K562 (cell line): ENCODE results near the gene RACK1. TPM values are rescaled to one million over a fixed set of nuclear protein-coding genes. Genes with fewer than 3 reads are reported as not detected.

Source experiments
- ARNT ChIP-seq, 2 experiments: fragments of 450-650 bp; IDR thresholded peaks; 2 replicates each; pipeline ENCODE4 v1.6.1; 2016; ENCODE audit warnings: mild to moderate bottlenecking in 1 of 2
- BCL6 ChIP-seq: fragments of 250-450 bp; sonication (Bioruptor Pico); IDR thresholded peaks from 2 replicates; pipeline ENCODE4 v1.4.0; 2020
- CCNT2 ChIP-seq: IDR thresholded peaks from 2 replicates; pipeline ENCODE4 v1.6.1; 2011; ENCODE audit warnings: borderline replicate concordance, low read depth, mild to moderate bottlenecking, moderate library complexity, mixed read lengths, low read length; ENCODE audit not compliant: insufficient read length; ENCODE audit errors: extremely low read depth
- ELF1 ChIP-seq: fragments of 200-800 bp; sonication (Bioruptor generic); IDR thresholded peaks from 2 replicates; pipeline ENCODE4 v1.6.1; 2016; ENCODE audit warnings: missing genetic modification characterization, missing compliant biosample characterization
- ERF ChIP-seq: fragments of 450-650 bp; formaldehyde crosslinking; IDR thresholded peaks from 2 replicates; pipeline ENCODE4 v1.4.0; 2020; ENCODE audit warnings: mild to moderate bottlenecking, mixed read lengths
- IRF2 ChIP-seq: sonication (generic); formaldehyde crosslinking; IDR thresholded peaks from 2 replicates; pipeline ENCODE4 v1.8.1; 2022; ENCODE audit warnings: mild to moderate bottlenecking, missing genetic modification reagents
- JUND ChIP-seq, 2 experiments: IDR thresholded peaks; 2 replicates in 1 of 2; 3 replicates in 1 of 2; pipeline ENCODE4 v1.6.1; 2011; ENCODE audit warnings: borderline replicate concordance in 2 of 2, low read depth in 2 of 2, low read length in 2 of 2, improper control_type of control experiment in 1 of 2, missing biosample characterization in 1 of 2, missing genetic modification characterization in 1 of 2, missing genetic modification reagents in 1 of 2
- LARP7 ChIP-seq: fragments of 450-650 bp; IDR thresholded peaks from 2 replicates; pipeline ENCODE4 v1.6.1; 2016
- MYBL2 ChIP-seq, 2 experiments: fragments of 450-650 bp in 1 of 2; sonication (generic) in 1 of 2; formaldehyde crosslinking in 1 of 2; IDR thresholded peaks; 2 replicates each; pipeline versions ENCODE4 v1.6.1 to v1.8.1; 2017 to 2022; ENCODE audit warnings: borderline replicate concordance in 1 of 2, inconsistent platforms in 1 of 2, low read depth in 1 of 2, mild to moderate bottlenecking in 1 of 2, missing genetic modification reagents in 1 of 2, moderate library complexity in 1 of 2
- NRF1 ChIP-seq, 2 experiments: fragments of 450-650 bp; IDR thresholded peaks in 1 of 2; conservative IDR thresholded peaks in 1 of 2; 2 replicates each; pipeline ENCODE4 v1.6.1; 2014; ENCODE audit warnings: mild to moderate bottlenecking in 2 of 2
- SIX5 ChIP-seq, 2 experiments: IDR thresholded peaks; 2 replicates each; pipeline ENCODE4 v1.6.1; 2011; ENCODE audit warnings: low read length in 2 of 2, borderline replicate concordance in 1 of 2, low read depth in 1 of 2, mild to moderate bottlenecking in 1 of 2, moderate library complexity in 1 of 2; ENCODE audit not compliant: insufficient read depth in 1 of 2
- SRSF9 ChIP-seq: fragments of 200-400 bp; formaldehyde crosslinking; IDR thresholded peaks from 2 replicates; pipeline ENCODE4 v1.6.1; 2017; ENCODE audit warnings: low read depth, low read length, borderline replicate concordance
- STAT5B ChIP-seq: fragments of 250-450 bp; sonication (Bioruptor Pico); IDR thresholded peaks from 2 replicates; pipeline ENCODE4 v1.8.0; 2021; ENCODE audit warnings: mild to moderate bottlenecking, inconsistent platforms
- ZBTB11 ChIP-seq, 3 experiments: fragments of 200-800 bp in 1 of 3; fragments of 250-450 bp in 1 of 3; fragments of 450-650 bp in 1 of 3; sonication (Bioruptor Pico) in 1 of 3; sonication (Bioruptor generic) in 1 of 3; formaldehyde crosslinking in 1 of 3; IDR thresholded peaks; 2 replicates each; pipeline versions ENCODE4 v1.6.1 to v1.8.0; 2016 to 2022; ENCODE audit warnings: mild to moderate bottlenecking in 2 of 3, missing genetic modification characterization in 2 of 3, missing compliant biosample characterization in 1 of 3, moderate library complexity in 1 of 3
- ZNF253 ChIP-seq: fragments of 250-450 bp; sonication (Bioruptor Pico); conservative IDR thresholded peaks from 2 replicates; pipeline ENCODE4 v1.6.1; 2021; ENCODE audit warnings: mild to moderate bottlenecking
- ZNF766 ChIP-seq: fragments of 200-800 bp; sonication (Bioruptor generic); conservative IDR thresholded peaks from 2 replicates; pipeline ENCODE4 v1.6.1; 2016; ENCODE audit warnings: missing genetic modification characterization, missing compliant biosample characterization
- polyA plus RNA-seq, 8 experiments: library from polyadenylated mRNA; depleted of rRNA in 4 of 8; stranded (reverse) in 5 of 8; unstranded in 3 of 8; fragments of >200 nt; fragmentation: Nextera tagmentation in 2 of 8; fragmentation: Illumina TruSeq in 1 of 8; extraction: Ambion mirVana in 2 of 8; extraction: Trizol in 1 of 8; gene quantifications; 2 replicates each; pipeline versions ENCODE4 v1.2.1 to v1.2.3, GENCODE V29; 2011 to 2014; ENCODE audit warnings: inconsistent platforms in 1 of 8, missing spikeins in 1 of 8
- total RNA-seq, 7 experiments: library from RNA; depleted of rRNA in 6 of 7; stranded (reverse); fragments of >200 nt in 6 of 7; fragmentation: Illumina TruSeq in 2 of 7; extraction: Trizol in 2 of 7; gene quantifications; 2 replicates each; pipeline versions ENCODE4 v1.2.1 to v1.2.3, GENCODE V29; 2011 to 2021; ENCODE audit warnings: low replicate concordance in 1 of 7
- TF ChIP-seq, protein P1 (sequence below): fragments of 450-650 bp; IDR thresholded peaks from 2 replicates; pipeline ENCODE4 v1.6.1; 2017; ENCODE audit warnings: antibody characterized with exemption, mild to moderate bottlenecking

RACK1 gene
- total and polyA plus RNA-seq, 9 of the 15 experiments (the other 6 are each of a cell fraction or from before 2014, with no cell fraction given), result 2,303 to 5,311 (median 3,833) TPM

DNA sequence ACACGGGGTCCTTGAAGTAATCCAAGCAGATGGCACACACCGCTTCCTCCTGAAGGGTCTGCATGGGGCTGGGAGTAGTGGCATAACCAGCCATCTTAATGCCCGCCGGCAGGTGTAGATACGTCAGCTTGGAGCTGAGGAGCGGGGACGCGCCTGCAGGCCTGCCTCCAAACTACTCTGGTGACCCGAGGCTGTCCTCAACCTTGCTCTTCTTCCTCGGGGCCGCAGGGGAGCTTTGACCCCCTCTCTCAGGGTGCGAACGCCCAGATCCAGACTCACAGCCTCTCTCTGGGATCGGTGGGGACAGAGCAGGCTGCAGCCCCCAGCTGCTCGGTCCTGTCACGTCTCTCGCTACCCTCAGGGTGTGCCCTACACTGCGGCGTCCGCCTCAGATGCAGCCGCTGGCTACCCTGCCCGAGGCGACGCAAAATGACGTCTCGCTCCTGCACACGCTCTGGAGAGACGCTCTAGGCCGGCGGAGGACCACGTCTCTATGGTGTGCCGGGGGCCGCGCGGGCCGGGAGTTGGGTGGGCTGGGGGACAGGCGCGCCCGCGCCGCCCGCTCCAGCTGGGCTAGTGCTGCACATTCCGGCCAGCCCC is 17.1 kb upstream of the RACK1 start, which contains the start of gene TRIM52 (continued):
- TF ChIP-seq, protein P1, sequence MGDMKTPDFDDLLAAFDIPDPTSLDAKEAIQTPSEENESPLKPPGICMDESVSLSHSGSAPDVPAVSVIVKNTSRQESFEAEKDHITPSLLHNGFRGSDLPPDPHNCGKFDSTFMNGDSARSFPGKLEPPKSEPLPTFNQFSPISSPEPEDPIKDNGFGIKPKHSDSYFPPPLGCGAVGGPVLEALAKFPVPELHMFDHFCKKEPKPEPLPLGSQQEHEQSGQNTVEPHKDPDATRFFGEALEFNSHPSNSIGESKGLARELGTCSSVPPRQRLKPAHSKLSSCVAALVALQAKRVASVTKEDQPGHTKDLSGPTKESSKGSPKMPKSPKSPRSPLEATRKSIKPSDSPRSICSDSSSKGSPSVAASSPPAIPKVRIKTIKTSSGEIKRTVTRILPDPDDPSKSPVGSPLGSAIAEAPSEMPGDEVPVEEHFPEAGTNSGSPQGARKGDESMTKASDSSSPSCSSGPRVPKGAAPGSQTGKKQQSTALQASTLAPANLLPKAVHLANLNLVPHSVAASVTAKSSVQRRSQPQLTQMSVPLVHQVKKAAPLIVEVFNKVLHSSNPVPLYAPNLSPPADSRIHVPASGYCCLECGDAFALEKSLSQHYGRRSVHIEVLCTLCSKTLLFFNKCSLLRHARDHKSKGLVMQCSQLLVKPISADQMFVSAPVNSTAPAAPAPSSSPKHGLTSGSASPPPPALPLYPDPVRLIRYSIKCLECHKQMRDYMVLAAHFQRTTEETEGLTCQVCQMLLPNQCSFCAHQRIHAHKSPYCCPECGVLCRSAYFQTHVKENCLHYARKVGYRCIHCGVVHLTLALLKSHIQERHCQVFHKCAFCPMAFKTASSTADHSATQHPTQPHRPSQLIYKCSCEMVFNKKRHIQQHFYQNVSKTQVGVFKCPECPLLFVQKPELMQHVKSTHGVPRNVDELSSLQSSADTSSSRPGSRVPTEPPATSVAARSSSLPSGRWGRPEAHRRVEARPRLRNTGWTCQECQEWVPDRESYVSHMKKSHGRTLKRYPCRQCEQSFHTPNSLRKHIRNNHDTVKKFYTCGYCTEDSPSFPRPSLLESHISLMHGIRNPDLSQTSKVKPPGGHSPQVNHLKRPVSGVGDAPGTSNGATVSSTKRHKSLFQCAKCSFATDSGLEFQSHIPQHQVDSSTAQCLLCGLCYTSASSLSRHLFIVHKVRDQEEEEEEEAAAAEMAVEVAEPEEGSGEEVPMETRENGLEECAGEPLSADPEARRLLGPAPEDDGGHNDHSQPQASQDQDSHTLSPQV, result no peak
- peak; percentile 68 for TF ChIP-seq JUND (IDR thresholded peaks at IDR 0.05; ENCODE audit: borderline replicate concordance, low read depth, low read length)
- no peak for TF ChIP-seq JUND (tag; IDR thresholded peaks at IDR 0.05; ENCODE audit: borderline replicate concordance, low read depth, low read length)
- no peak for TF ChIP-seq ZBTB11 (CRISPR knock-in tag; IDR thresholded peaks at IDR 0.05)
- no peak for TF ChIP-seq ZNF766 (CRISPR knock-in tag)
- TF ChIP-seq ELF1 (tag), result no peak
- no peak for TF ChIP-seq NRF1 (conservative IDR thresholded peaks at IDR 0.05 in 1 of 2, IDR thresholded peaks at IDR 0.05 in 1 of 2)
- no peak for TF ChIP-seq ZNF253 (CRISPR knock-in tag)
- TF ChIP-seq LARP7, result no peak
- TF ChIP-seq SRSF9, result no peak
- no peak for TF ChIP-seq IRF2 (CRISPR knock-in tag)
- no peak for TF ChIP-seq MYBL2 (IDR thresholded peaks at IDR 0.05; ENCODE audit: low read depth)
- no peak for TF ChIP-seq MYBL2 (CRISPR knock-in tag; IDR thresholded peaks at IDR 0.05; ENCODE audit: borderline replicate concordance)
- peak; percentile 55 for TF ChIP-seq CCNT2
- TF ChIP-seq ARNT (IDR thresholded peaks at IDR 0.05), result 0 out of 4 replicates have a peak, but pooled peaks of 1 of the 2 experiments have one; percentile 45
- no peak for TF ChIP-seq ERF (CRISPR knock-in tag)
- no peak for TF ChIP-seq STAT5B (CRISPR knock-in tag)
- TF ChIP-seq SIX5 (IDR thresholded peaks at IDR 0.05; ENCODE audit: borderline replicate concordance in 1 of 2, insufficient read depth in 1 of 2, low read depth in 1 of 2, low read length in 2 of 2), result peak in 1 of 2 experiments; percentile 25; a peak in 1 of 4 replicates
- no peak for TF ChIP-seq BCL6
